Stimulated activated CD8-positive, alpha-beta memory T cell treated with anti-CD3 and anti-CD28 coated beads, Interleukin-15, amount 100 ng/mL, for 1 hour (primary cell): Measurements from ENCODE around the gene TTYH1.
A peak's percentile ranks its signal among the peaks of the same experiment; 100 is the strongest.

Experiments
- DNase-seq: peaks from one replicate; pipeline ENCODE4 v3.0.0-alpha.2; 2020; ENCODE audit warnings: low read depth

Gene TTYH1

GRCh38 chr19:54424201-54424600 is 8.9 kb downstream of the TTYH1 start:
- DNase-seq: no peak

- DNase-seq: no peak
Observed at GRCh38 chr19:54424660-54425381, 9.6 kb downstream of the TTYH1 start.

DNA sequence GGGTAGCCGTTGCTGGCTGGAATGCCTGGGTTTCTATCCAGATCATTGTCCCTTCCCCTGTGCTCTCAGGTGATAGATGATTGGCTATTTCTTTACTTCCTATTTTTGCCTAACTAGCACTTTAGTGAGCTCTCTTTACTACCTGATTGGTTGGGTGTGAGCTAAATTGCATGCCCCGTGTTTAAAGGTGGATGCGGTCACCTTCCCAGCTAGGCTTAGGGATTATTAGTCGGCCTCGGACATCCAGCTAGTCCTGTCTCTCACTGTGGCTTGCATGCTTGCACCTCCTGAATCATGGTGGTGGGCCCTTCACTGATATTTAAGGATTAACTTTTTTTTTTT is 10.1 kb downstream of the TTYH1 start:
- no peak for DNase-seq

DNA sequence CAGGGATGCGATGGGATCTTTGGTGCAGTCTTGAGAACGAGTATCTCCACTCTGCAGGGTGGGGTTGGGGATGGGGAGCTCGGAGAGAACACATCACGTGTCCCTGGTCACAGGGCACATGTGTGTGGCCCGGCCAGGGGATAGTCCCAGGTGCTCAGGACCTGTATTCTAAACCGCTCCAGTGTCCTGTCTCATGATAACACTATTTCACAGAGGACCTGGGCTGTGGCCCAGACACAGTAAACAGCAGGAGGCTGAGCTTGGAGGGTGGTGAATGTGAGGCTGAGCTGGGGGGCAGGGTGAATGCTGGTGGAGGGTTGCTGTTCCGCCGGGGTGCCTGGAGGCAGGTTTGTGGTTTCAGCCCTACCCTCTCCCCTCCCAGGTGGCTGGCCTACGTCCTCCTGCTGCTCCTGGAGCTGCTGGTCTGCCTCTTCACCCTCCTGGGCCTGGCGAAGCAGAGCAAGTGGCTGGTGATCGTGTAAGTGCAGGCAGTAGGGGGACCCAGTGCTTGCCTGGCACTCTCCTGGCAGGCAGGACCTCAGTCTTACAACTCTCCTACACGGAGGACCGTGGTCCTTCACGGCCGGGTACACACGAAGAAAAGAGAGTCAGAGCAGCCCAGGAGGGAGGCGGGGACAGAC is 11.1 kb downstream of the TTYH1 start:
- no peak for DNase-seq

- DNase-seq: no peak
Observed at GRCh38 chr19:54427586-54427985, 12.3 kb downstream of the TTYH1 start.

- DNase-seq: no peak
Observed at GRCh38 chr19:54428323-54429175, 13.3 kb downstream of the TTYH1 start.

DNA sequence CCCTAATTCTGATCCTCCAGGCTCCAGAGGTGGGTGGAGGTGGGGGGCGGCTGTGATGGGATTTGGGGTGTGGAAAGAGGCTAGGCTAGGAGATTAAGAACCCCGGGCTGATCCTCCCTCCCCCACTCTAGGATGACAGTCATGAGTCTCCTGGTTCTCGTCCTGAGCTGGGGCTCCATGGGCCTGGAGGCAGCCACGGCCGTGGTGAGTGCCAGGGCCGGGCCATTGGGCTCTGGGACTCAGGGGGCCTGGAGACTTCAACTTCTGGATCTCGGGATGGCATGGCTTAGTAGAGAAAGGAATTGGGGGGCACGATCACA is 13.9 kb downstream of the TTYH1 start:
- no peak for DNase-seq

- no peak for DNase-seq
Observed at GRCh38 chr19:54429545-54430227, 14.4 kb downstream of the TTYH1 start.

DNA sequence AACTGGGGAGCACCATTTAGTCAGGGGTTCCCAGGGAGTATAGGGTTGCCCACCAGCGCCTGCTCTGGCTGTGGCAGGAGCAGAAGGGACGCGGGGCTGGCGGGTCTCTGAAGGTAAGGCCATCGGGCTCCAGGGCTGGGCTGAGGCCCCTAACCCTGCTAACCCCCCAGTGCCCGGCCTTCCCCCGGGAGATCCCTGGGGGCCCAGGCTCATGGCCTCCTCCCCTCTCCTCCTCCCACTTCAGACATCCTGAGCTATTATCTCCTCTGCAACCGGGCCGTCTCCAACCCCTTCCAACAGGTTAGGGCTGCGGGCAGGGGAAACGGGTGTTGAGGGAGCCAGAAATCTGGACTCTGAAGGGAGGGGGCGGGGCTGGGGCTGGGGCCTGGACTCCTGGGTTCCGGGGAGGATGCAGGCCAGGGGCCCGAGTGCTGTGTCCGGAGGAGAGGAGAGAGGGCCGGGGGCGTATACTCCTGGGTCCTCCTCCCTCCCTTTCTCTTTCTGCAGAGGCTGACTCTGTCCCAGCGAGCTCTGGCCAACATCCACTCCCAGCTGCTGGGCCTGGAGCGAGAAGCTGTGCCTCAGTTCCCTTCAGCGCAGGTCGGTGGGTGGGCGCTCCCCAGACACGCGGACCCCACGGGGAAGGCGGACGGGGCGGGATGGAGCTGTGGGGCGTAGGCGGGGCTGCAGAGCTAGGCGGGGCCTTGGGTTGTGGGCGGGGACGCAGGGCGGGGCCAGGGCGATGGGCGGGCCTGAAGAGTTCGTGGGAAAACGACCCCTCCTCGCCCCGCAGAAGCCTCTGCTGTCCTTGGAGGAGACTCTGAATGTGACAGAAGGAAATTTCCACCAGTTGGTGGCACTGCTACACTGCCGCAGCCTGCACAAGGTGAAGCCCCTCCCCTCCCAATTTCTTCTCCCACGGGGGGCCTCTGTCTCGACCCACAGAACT is 15.3 kb downstream of the TTYH1 start:
- DNase-seq: peak; percentile 18

GRCh38 chr19:54431255-54431838 is 16.1 kb downstream of the TTYH1 start:
- no peak for DNase-seq

DNA sequence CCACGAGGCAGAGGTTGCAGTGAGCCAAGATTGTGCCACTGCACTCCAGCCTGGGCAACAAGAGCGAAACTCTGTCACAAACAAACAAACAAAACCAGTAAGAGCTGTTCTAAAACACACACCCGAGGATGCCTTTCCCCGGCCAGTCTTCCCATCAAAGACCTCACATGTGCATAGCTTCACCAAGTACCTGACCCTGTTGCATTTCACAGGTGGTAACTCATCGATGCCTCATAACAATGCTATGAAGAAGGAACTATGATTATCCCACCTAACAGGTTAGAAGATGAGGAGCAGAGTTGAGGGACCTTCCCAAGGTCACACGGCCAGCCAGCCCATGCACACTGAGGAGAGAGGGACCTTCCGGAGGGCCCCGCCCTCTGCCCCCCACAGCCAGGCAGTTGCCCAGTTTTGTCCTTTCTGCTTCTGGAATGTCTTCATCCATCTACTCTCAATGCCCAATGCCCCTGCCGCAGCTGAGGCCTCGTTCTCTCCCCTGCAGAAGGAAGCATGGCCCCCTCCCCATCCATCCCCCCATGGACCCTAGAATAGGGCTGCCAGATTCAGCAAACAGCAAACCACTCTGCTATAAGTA is 17.0 kb downstream of the TTYH1 start:
- DNase-seq: no peak

DNA sequence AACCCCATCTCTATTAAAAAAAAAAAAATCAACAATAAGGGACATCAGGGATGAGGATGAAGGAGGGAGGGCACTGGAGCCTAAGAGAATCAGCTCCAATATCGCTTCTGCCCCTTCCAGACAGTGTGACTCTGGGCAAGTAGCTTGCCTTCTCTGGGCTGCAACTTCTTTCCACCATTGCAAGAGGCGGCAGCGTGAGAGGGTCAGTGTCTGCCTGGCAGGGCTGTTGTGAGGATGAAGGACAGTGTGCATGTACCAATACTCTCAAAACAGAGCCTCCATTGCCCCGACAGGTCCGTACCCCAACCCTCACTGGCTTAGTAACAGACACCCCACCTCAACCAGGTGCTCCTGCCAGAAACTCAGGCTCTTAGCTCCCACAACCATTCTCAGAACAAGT is 18.4 kb downstream of the TTYH1 start:
- no peak for DNase-seq

DNA sequence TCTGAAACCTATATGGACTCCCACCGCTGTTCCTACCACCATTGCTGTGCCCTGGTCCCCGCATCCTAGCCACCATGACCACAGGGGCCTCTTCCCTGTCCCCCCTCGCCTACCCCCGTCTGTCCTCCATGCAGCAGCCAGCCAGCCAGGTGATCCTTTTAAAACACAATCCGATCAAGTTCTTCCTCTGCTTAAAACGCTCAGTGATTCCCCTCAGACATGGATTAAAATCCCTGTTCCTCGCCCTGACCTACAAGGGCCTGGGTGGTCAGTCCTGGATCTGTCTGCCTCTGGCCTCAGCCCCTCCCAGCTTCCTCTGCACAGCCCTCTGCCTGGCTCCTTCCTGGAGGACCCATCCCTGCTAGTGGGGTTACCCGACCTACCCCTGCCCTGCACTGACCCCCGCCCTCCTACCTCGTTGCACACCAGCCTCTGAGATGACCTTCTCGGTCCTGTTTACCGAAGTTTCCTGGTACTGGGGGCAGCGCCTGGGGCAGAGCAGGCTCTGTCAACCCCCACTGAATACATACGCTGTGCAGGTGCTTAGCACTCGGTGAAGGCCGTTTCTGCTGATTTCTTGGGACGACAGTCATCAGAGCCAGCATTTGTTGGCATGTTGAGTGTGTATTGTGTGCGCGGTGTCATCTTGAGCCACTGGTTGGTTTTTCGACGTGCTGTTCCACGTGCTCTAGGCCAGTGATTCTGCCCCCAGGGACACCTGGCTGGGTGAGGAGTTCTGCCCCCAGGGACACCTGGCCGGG is 19.0 kb downstream of the TTYH1 start:
- DNase-seq: no peak

DNA sequence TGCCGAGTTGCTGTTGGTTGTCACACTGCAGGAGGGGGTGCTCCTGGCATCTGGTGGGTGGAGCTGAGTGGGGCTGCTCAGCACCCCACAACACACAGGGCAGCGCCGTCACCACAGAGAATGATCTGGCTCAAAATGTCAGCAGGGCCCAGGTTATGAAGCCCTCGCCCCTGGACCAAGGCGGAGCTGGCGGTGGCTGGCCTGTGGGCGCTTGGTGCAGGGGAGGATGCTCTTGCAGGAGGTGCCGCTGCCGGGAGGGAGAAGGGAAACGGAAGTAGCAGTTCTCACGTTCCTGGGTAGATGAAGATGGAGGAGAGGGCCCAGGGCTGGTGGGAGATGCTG is 19.6 kb downstream of the TTYH1 start:
- no peak for DNase-seq

- no peak for DNase-seq
Observed at GRCh38 chr19:54435551-54436016, 20.3 kb downstream of the TTYH1 start.

DNA sequence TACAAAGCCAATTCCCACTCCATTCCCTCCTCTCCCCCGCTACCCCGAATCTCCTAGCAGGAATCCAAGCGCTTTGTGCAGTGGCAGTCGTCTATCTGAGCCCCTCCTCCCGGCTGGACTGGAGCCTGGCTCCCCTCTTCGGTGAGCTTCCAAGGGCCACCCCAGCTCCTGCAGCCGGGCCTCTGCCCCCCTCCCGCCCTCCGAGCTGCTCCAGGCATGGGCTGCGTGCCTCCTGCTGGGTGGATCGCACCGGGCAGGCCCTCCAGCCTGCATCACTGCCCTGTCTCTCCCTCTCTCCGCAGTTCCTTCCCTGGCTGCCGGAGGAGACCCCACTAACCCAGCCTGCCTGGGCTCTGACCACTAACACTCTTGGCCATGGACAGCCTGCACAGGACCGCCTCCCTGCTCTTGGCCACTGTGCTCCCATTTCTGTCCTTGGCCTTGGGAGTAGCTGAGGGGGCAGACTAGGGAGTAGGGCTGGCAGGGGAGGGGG is 20.8 kb downstream of the TTYH1 start:
- no peak for DNase-seq

GRCh38 chr19:54436628-54437252 is 21.5 kb downstream of the TTYH1 start:
- no peak for DNase-seq

DNA sequence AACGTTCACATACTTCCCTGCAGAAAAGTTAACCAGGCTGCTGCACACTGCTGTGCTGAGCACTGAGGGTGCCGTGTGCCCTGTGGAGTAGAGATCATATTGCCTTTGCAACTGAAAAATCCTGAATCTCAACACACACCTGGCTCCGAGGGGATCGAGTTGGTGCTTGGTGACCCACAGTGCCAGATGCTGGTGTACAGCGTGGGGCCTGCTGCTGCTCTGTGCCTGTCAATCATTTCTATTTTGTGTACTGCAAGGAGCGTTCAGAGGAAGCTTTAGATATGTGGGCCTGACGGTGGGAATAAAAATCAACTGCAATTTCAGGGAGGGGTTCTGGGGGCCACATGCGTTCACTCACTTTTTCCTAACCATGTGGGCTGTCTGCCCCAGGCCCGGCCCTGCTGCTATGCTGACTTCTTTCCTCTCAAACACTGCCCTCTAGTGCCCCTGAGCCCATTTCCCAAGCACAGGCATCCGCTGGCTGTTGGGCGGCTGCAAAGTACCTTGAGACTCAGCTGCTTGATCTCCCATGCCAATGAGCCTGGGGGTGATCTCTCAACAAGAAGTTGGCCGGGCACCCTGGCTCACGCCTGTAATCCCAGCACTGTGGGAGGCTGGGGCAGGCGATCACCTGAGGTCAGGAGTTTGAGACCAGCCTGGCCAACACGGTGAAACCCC is 24.0 kb downstream of the TTYH1 start:
- DNase-seq: no peak

DNA sequence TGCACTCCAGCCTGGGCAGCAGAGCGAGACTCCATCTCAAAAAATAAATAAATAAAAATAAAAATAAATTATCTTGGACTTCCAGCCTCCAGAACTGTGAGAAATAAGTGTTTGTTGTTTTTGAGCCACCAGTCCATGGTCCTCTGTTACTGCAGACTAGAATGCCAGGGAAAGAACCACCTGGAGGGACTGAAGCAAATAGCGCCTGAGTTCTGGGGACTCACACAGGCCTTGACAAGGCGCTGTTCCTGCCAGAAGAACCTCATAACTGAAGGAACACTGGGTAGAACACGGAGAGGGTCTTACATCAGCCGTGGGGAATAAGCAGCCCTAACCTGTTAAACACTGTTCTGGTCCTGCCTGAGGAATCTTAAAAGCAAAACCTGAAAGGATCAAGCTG is 25.4 kb downstream of the TTYH1 start:
- DNase-seq: no peak
